GM18870 (cell line): ENCODE data around the gene PPBP.
"Not testable (repeated sequence)": the region's sequence is repeated elsewhere in the genome, so short reads cannot be mapped to it uniquely, and the experiment has no call there.

ENCODE experiments used
- ATAC-seq: cut with Tn5 transposase; IDR thresholded peaks from one replicate; pipeline ENCODE4 v1.9.1; 2021; ENCODE audit warnings: moderate library complexity; ENCODE audit not compliant: unreplicated experiment

The PPBP gene

GRCh38 chr4:73950376-73950920, 37.5 kb downstream of the PPBP start:
- ATAC-seq, result not testable (repeated sequence)

GRCh38 chr4:73948990-73949706, 38.8 kb downstream of the PPBP start:
- ATAC-seq, result no peak

GRCh38 chr4:73948291-73948690, 39.7 kb downstream of the PPBP start:
- no peak for ATAC-seq

- no peak for ATAC-seq
These were observed 40.6 kb downstream of the PPBP start for GRCh38 chr4:73947239-73947985.

- ATAC-seq, result no peak
These were observed 42.1 kb downstream of the PPBP start for GRCh38 chr4:73945674-73946449.

GRCh38 chr4:73945140-73945539, 42.9 kb downstream of the PPBP start:
- ATAC-seq, result no peak

GRCh38 chr4:73944061-73944875, 43.7 kb downstream of the PPBP start:
- no peak for ATAC-seq

GRCh38 chr4:73943555-73943954, 44.4 kb downstream of the PPBP start:
- no peak for ATAC-seq

GRCh38 chr4:73936969-73937368, 51.0 kb downstream of the PPBP start:
- no peak for ATAC-seq
